ENCODE measurements around the gene CASP7.
A peak's percentile ranks its signal among the peaks of the same experiment; 100 is the strongest.

The CASP7 gene

GRCh38 chr10:113666682-113667252, 12.9 kb upstream of the CASP7 start:
- no peak overlapping the region for H3K4me3 ChIP-seq (ENCODE audit: low read depth, low read length)
- H3K4me1 ChIP-seq (ENCODE audit: control insufficient read depth, insufficient read depth, low read length): no peaks in the 10 kb centered on the region
- H3K9me3 ChIP-seq (ENCODE audit: control insufficient read depth, insufficient read depth, low read depth, low read length): 0 out of 2 replicates have a peak, but pooled peaks cover 5% of the 10 kb centered on the region
- no peak overlapping the region for H3K27ac ChIP-seq (ENCODE audit: low read depth, low read length)
- H3K9ac ChIP-seq (ENCODE audit: low read length): no peak overlapping the region
- no peaks in the 10 kb centered on the region for H3K36me3 ChIP-seq (ENCODE audit: control insufficient read depth, insufficient read depth, low read length)
- no peaks in the 10 kb centered on the region for H3K27me3 ChIP-seq (ENCODE audit: control insufficient read depth, insufficient read depth, low read length)

GRCh38 chr10:113680190-113681111, 739 bp downstream of the CASP7 start:
- H3K9ac ChIP-seq (ENCODE audit: low read length): peak overlapping the region; percentile 75
- peaks cover 9% of the 10 kb centered on the region; the same call in 1 of the 2 replicates for H3K27me3 ChIP-seq (ENCODE audit: control insufficient read depth, insufficient read depth, low read length)
- H3K27ac ChIP-seq (ENCODE audit: low read depth, low read length): no peak overlapping the region; the same call in 1 of the 2 replicates
- no peaks in the 10 kb centered on the region for H3K9me3 ChIP-seq (ENCODE audit: control insufficient read depth, insufficient read depth, low read depth, low read length)
- H3K4me1 ChIP-seq (ENCODE audit: control insufficient read depth, insufficient read depth, low read length): no peaks in the 10 kb centered on the region
- peak overlapping the region; percentile 87 for H3K4me3 ChIP-seq (ENCODE audit: low read depth, low read length)
- H3K36me3 ChIP-seq (ENCODE audit: control insufficient read depth, insufficient read depth, low read length): no peaks in the 10 kb centered on the region

GRCh38 chr10:113681533-113682470, 2.1 kb downstream of the CASP7 start:
- peaks cover 3% of the 10 kb centered on the region; the same call in 1 of the 2 replicates for H3K9me3 ChIP-seq (ENCODE audit: control insufficient read depth, insufficient read depth, low read depth, low read length)
- no peak overlapping the region for H3K4me3 ChIP-seq (ENCODE audit: low read depth, low read length)
- H3K4me1 ChIP-seq (ENCODE audit: control insufficient read depth, insufficient read depth, low read length): no peaks in the 10 kb centered on the region
- H3K27me3 ChIP-seq (ENCODE audit: control insufficient read depth, insufficient read depth, low read length): peaks cover 9% of the 10 kb centered on the region; the same call in 1 of the 2 replicates
- H3K36me3 ChIP-seq (ENCODE audit: control insufficient read depth, insufficient read depth, low read length): no peaks in the 10 kb centered on the region
- H3K27ac ChIP-seq (ENCODE audit: low read depth, low read length): no peak overlapping the region
- no peak overlapping the region for H3K9ac ChIP-seq (ENCODE audit: low read length)

GRCh38 chr10:113683300-113683699, 3.6 kb downstream of the CASP7 start:
- Histone ChIP-seq H3K4me3 (ENCODE audit: low read depth, low read length) (no peak overlapping the region), H3K36me3 (ENCODE audit: control insufficient read depth, insufficient read depth, low read length) (no peaks in the 10 kb centered on the region), H3K9me3 (ENCODE audit: control insufficient read depth, insufficient read depth, low read depth, low read length) (peaks cover 9% of the 10 kb centered on the region), H3K27ac (ENCODE audit: low read depth, low read length) (no peak overlapping the region), H3K4me1 (ENCODE audit: control insufficient read depth, insufficient read depth, low read length) (no peaks in the 10 kb centered on the region), H3K27me3 (ENCODE audit: control insufficient read depth, insufficient read depth, low read length) (peaks cover 9% of the 10 kb centered on the region; the same call in 1 of the 2 replicates), H3K9ac (ENCODE audit: low read length) (no peak overlapping the region)

- Histone ChIP-seq H3K9me3 (ENCODE audit: control insufficient read depth, insufficient read depth, low read depth, low read length) (peaks cover 9% of the 10 kb centered on the region), H3K27me3 (ENCODE audit: control insufficient read depth, insufficient read depth, low read length) (no peaks in the 10 kb centered on the region), H3K4me1 (ENCODE audit: control insufficient read depth, insufficient read depth, low read length) (peaks cover 3% of the 10 kb centered on the region; the same call in 1 of the 2 replicates), H3K36me3 (ENCODE audit: control insufficient read depth, insufficient read depth, low read length) (no peaks in the 10 kb centered on the region), H3K4me3 (ENCODE audit: low read depth, low read length) (no peak overlapping the region), H3K27ac (ENCODE audit: low read depth, low read length) (no peak overlapping the region), H3K9ac (ENCODE audit: low read length) (no peak overlapping the region)
Observed at GRCh38 chr10:113686028-113686427, 6.3 kb downstream of the CASP7 start.

GRCh38 chr10:113687037-113687436, 7.3 kb downstream of the CASP7 start:
- peaks cover 9% of the 10 kb centered on the region for H3K9me3 ChIP-seq (ENCODE audit: control insufficient read depth, insufficient read depth, low read depth, low read length)

GRCh38 chr10:113689057-113689456, 9.3 kb downstream of the CASP7 start:
- peaks cover 13% of the 10 kb centered on the region for H3K9me3 ChIP-seq (ENCODE audit: control insufficient read depth, insufficient read depth, low read depth, low read length)
- H3K4me3 ChIP-seq (ENCODE audit: low read depth, low read length): no peak overlapping the region
- H3K27me3 ChIP-seq (ENCODE audit: control insufficient read depth, insufficient read depth, low read length): no peaks in the 10 kb centered on the region
- H3K9ac ChIP-seq (ENCODE audit: low read length): no peak overlapping the region
- no peak overlapping the region for H3K27ac ChIP-seq (ENCODE audit: low read depth, low read length)
- H3K36me3 ChIP-seq (ENCODE audit: control insufficient read depth, insufficient read depth, low read length): no peaks in the 10 kb centered on the region
- H3K4me1 ChIP-seq (ENCODE audit: control insufficient read depth, insufficient read depth, low read length): peaks cover 3% of the 10 kb centered on the region; the same call in 1 of the 2 replicates

More at GRCh38 chr10:113687037-113687436, 7.3 kb downstream of the CASP7 start:
- H3K36me3 ChIP-seq (ENCODE audit: control insufficient read depth, insufficient read depth, low read length): no peaks in the 10 kb centered on the region
- H3K9ac ChIP-seq (ENCODE audit: low read length): no peak overlapping the region
- peaks cover 3% of the 10 kb centered on the region; the same call in 1 of the 2 replicates for H3K4me1 ChIP-seq (ENCODE audit: control insufficient read depth, insufficient read depth, low read length)
- no peaks in the 10 kb centered on the region for H3K27me3 ChIP-seq (ENCODE audit: control insufficient read depth, insufficient read depth, low read length)
- no peak overlapping the region for H3K4me3 ChIP-seq (ENCODE audit: low read depth, low read length)
- no peak overlapping the region for H3K27ac ChIP-seq (ENCODE audit: low read depth, low read length)

- peaks cover 13% of the 10 kb centered on the region for H3K9me3 ChIP-seq (ENCODE audit: control insufficient read depth, insufficient read depth, low read depth, low read length)
- H3K27me3 ChIP-seq (ENCODE audit: control insufficient read depth, insufficient read depth, low read length): no peaks in the 10 kb centered on the region
- H3K4me1 ChIP-seq (ENCODE audit: control insufficient read depth, insufficient read depth, low read length): peaks cover 3% of the 10 kb centered on the region; the same call in 1 of the 2 replicates
- H3K36me3 ChIP-seq (ENCODE audit: control insufficient read depth, insufficient read depth, low read length): no peaks in the 10 kb centered on the region
- H3K9ac ChIP-seq (ENCODE audit: low read length): no peak overlapping the region
- no peak overlapping the region for H3K27ac ChIP-seq (ENCODE audit: low read depth, low read length)
- no peak overlapping the region for H3K4me3 ChIP-seq (ENCODE audit: low read depth, low read length)
Observed at GRCh38 chr10:113689574-113689973, 9.9 kb downstream of the CASP7 start.

GRCh38 chr10:113690749-113691148, 11.0 kb downstream of the CASP7 start:
- no peaks in the 10 kb centered on the region for H3K27me3 ChIP-seq (ENCODE audit: control insufficient read depth, insufficient read depth, low read length)
- no peak overlapping the region for H3K4me3 ChIP-seq (ENCODE audit: low read depth, low read length)
- H3K4me1 ChIP-seq (ENCODE audit: control insufficient read depth, insufficient read depth, low read length): peaks cover 3% of the 10 kb centered on the region; the same call in 1 of the 2 replicates
- H3K9me3 ChIP-seq (ENCODE audit: control insufficient read depth, insufficient read depth, low read depth, low read length): peaks cover 13% of the 10 kb centered on the region
- H3K9ac ChIP-seq (ENCODE audit: low read length): no peak overlapping the region
- H3K36me3 ChIP-seq (ENCODE audit: control insufficient read depth, insufficient read depth, low read length): no peaks in the 10 kb centered on the region
- no peak overlapping the region for H3K27ac ChIP-seq (ENCODE audit: low read depth, low read length)

- Histone ChIP-seq H3K4me3 (ENCODE audit: low read depth, low read length) (no peak overlapping the region), H3K4me1 (ENCODE audit: control insufficient read depth, insufficient read depth, low read length) (peaks cover 3% of the 10 kb centered on the region; the same call in 1 of the 2 replicates), H3K27me3 (ENCODE audit: control insufficient read depth, insufficient read depth, low read length) (no peaks in the 10 kb centered on the region), H3K36me3 (ENCODE audit: control insufficient read depth, insufficient read depth, low read length) (no peaks in the 10 kb centered on the region), H3K9me3 (ENCODE audit: control insufficient read depth, insufficient read depth, low read depth, low read length) (peaks cover 10% of the 10 kb centered on the region), H3K9ac (ENCODE audit: low read length) (no peak overlapping the region), H3K27ac (ENCODE audit: low read depth, low read length) (no peak overlapping the region)
Observed at GRCh38 chr10:113691381-113691780, 11.7 kb downstream of the CASP7 start.

Data from HUES6 (cell line).